OCI-LY3 (cell line): ENCODE results near the gene RELCH.

Experiments used
- CTCF ChIP-seq: fragments of 200-600, 300-600 bp; sonication (generic); IDR thresholded peaks from 2 replicates; pipeline ENCODE4 v1.5.1; 2014; ENCODE audit warnings: antibody characterized with exemption, low read length, low read depth
- EZH2phosphoT487 ChIP-seq: fragments of 200-600 bp; shearing (Covaris generic); IDR thresholded peaks from 2 replicates; pipeline ENCODE4 v1.6.1; 2018; ENCODE audit warnings: antibody characterized with exemption, mixed run types, low read depth

GRCh38 chr18:62245177-62245576 is 58.1 kb downstream of the RELCH start:
- TF ChIP-seq CTCF (no peak), EZH2phosphoT487 (no peak)
